Right lobe of liver (tissue), 6 donors: ENCODE data around the gene CRACDL. TPM values are rescaled to one million over a fixed set of nuclear protein-coding genes. Genes with fewer than 3 reads are reported as not detected.
"Not testable (repeated sequence)": the region's sequence is repeated elsewhere in the genome, so short reads cannot be mapped to it uniquely, and the experiment has no call there.

ENCODE experiments used
- ATAC-seq, 4 donors: fragments of 200-7000 bp; cut with Tn5 transposase; one replicate each; pipeline ENCODE4 v1.9.1; 2020; ENCODE audit warnings: mild to moderate bottlenecking in 4 of 4, moderate library complexity in 4 of 4
- DNase-seq, 3 donors: peaks; one replicate each; pipeline ENCODE4 v3.0.0-alpha.2; 2020
- H3K27ac ChIP-seq, 3 donors: fragments of 200-600 bp; one replicate each; pipeline ENCODE4 v1.8.0; 2022
- H3K27me3 ChIP-seq, 2 donors: fragments of 200-600 bp; one replicate each; pipeline ENCODE4 v1.8.0; 2022
- H3K36me3 ChIP-seq, 4 donors: fragments of 200-600 bp; sonication (generic) in 1 of 4; one replicate each; pipeline versions ENCODE4 v1.5.1 to v1.8.0; 2017 to 2022; ENCODE audit warnings: control low read depth in 1 of 4
- H3K4me1 ChIP-seq, 4 donors: fragments of 200-600 bp; sonication (generic) in 1 of 4; one replicate each; pipeline versions ENCODE4 v1.5.1 to v1.8.0; 2017 to 2022; ENCODE audit warnings: control low read depth in 1 of 4
- H3K4me3 ChIP-seq, 3 donors: fragments of 200-600 bp; one replicate each; pipeline ENCODE4 v1.8.0; 2022
- H3K9me3 ChIP-seq, 4 donors: fragments of 200-600 bp; sonication (generic) in 1 of 4; one replicate each; pipeline versions ENCODE4 v1.5.1 to v1.8.0; 2017 to 2022; ENCODE audit warnings: control low read depth in 1 of 4
- CTCF ChIP-seq, 4 donors: fragments of 200-600 bp in 3 of 4; fragments of 450-650 bp in 1 of 4; IDR thresholded peaks; one replicate each; pipeline versions ENCODE4 v1.5.1 to v1.8.0; 2016 to 2022; ENCODE audit warnings: antibody characterized with exemption in 4 of 4, mild to moderate bottlenecking in 2 of 4
- POLR2A ChIP-seq: fragments of 450-650 bp; IDR thresholded peaks from one replicate; pipeline ENCODE4 v1.6.1; 2017; ENCODE audit warnings: antibody characterized with exemption, mild to moderate bottlenecking
- WGBS: methylation state at CpG from one replicate; pipeline ENCODE4 v1.1.6; 2018; ENCODE audit warnings: low coverage, low lambda C conversion rate; ENCODE audit not compliant: insufficient coverage; ENCODE audit errors: missing lambda C conversion rate; 5-methylcytosine and 5-hydroxymethylcytosine counted together
- intact Hi-C, 2 donors: fragments of 100-400 bp; cut with DNase I; formaldehyde crosslinking; loops; one replicate each; pipeline versions ENCODE4 v1.11.2 to v1.14.1; 2022
- total RNA-seq, 6 experiments: library from RNA; depleted of rRNA in 2 of 6; stranded (reverse); fragments of >200 nt in 2 of 6; fragmentation: NEBNext Ultra II Directional in 3 of 6; extraction: Animal tissue kit (Norgen Biotek cat#: 25700) in 3 of 6; gene quantifications; one replicate each; pipeline versions ENCODE4 v1.1.0 to v1.2.4, GENCODE V29; 2016 to 2023
- donor health status: DM: no; HTN: yes; CAD: no.
- donor health status: DM: no; HTN: no; CAD: no.
- donor health status: DM: no; HTN: no; CAD: no.
- donor health status: DM: no; HTN: yes; CAD: no.
- donor health status: DM: no; HTN: yes; CAD: no.

Gene CRACDL
- total RNA-seq, 6 experiments from 2014 or later = 0.12 to 0.56 (median 0.32) TPM

GRCh38 chr2:98757904-98758421 lies 178.1 kb downstream of the CRACDL start:
- Histone ChIP-seq H3K4me3 (no peak overlapping the region), H3K9me3 (no peaks in the 10 kb centered on the region), H3K4me1 (no peaks in the 10 kb centered on the region), H3K36me3 (no peaks in the 10 kb centered on the region), H3K27me3 (no peaks in the 10 kb centered on the region), H3K27ac (peak overlapping the region in 1 of 3 donors; percentile 19)
- DNase-seq = peak in 2 of 3 donors; percentile 39 to 55
- ATAC-seq = peak; percentile 79 to 90 (median 84)
- intact Hi-C loops = no loop called here
- WGBS = 42% methylated on average over 7 of the region's 9 CpGs
- TF ChIP-seq POLR2A = no peak
- TF ChIP-seq CTCF (IDR thresholded peaks at IDR 0.05) = no peak

- Histone ChIP-seq H3K9me3 (no peaks in the 10 kb centered on the region), H3K36me3 (no peaks in the 10 kb centered on the region), H3K27ac (no peak overlapping the region), H3K4me1 (no peaks in the 10 kb centered on the region), H3K4me3 (no peak overlapping the region), H3K27me3 (no peaks in the 10 kb centered on the region)
- no peak for ATAC-seq
- no peak for DNase-seq
- intact Hi-C loops = no loop called here
- TF ChIP-seq CTCF (IDR thresholded peaks at IDR 0.05) (no peak), POLR2A (no peak)
These were observed 182.2 kb downstream of the CRACDL start for GRCh38 chr2:98753801-98754200.

GRCh38 chr2:98752711-98753110 lies 183.3 kb downstream of the CRACDL start:
- ATAC-seq, H3K9me3 ChIP-seq, H3K27me3 ChIP-seq, H3K27ac ChIP-seq, H3K4me1 ChIP-seq, H3K4me3 ChIP-seq, DNase-seq, intact Hi-C loops, H3K36me3 ChIP-seq: not testable (repeated sequence)
- WGBS = 76% methylated on average over 4 of the region's 4 CpGs

- WGBS = 79% methylated on average over 1 of the region's 1 CpG
- H3K36me3 ChIP-seq = no peaks in the 10 kb centered on the region
- no peak for ATAC-seq
- H3K27ac ChIP-seq = no peak overlapping the region
- no peaks in the 10 kb centered on the region for H3K9me3 ChIP-seq
- TF ChIP-seq CTCF (IDR thresholded peaks at IDR 0.05) (no peak), POLR2A (no peak)
- H3K4me3 ChIP-seq = no peak overlapping the region
- H3K27me3 ChIP-seq = no peaks in the 10 kb centered on the region
- intact Hi-C loops = no loop called here
- no peak for DNase-seq
- no peaks in the 10 kb centered on the region for H3K4me1 ChIP-seq
These were observed 184.3 kb downstream of the CRACDL start for GRCh38 chr2:98751748-98752147.

- ATAC-seq = no peak
- Histone ChIP-seq H3K27me3 (no peaks in the 10 kb centered on the region), H3K36me3 (no peaks in the 10 kb centered on the region), H3K27ac (no peak overlapping the region), H3K4me3 (no peak overlapping the region), H3K9me3 (no peaks in the 10 kb centered on the region), H3K4me1 (no peaks in the 10 kb centered on the region)
- WGBS = 87% methylated on average over 3 of the region's 9 CpGs
- intact Hi-C loops = no loop called here
- DNase-seq = no peak
- TF ChIP-seq POLR2A (no peak), CTCF (IDR thresholded peaks at IDR 0.05) (no peak)
These were observed 185.3 kb downstream of the CRACDL start for GRCh38 chr2:98750593-98751282.
